ELF-1 (cell line): ENCODE data around the gene HEATR3.

Experiments
- DNase-seq: peaks from one replicate; pipeline ENCODE4 v3.0.0-alpha.2; 2016; ENCODE audit warnings: low read depth, low spot score

HEATR3 gene

DNA sequence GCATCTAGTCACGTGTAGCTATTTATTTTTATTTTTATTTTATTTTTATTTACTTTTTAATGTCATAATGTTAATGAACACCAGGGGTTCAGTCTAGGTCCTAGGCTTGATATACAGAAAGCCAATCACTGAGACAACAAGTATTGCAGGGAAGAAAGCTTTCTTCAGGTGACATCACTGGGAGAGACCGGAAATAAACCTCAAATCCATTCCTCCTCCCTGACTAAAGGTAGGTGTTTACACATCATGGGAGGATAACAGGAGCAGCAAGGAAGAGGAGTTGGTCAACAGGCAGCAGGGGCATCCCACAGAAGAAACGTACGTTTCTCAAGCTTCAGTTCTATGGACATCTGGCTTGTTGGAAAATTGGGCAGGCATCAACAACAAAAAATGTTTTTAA, 9.5 kb upstream of the HEATR3 start:
- DNase-seq = no peak

DNA sequence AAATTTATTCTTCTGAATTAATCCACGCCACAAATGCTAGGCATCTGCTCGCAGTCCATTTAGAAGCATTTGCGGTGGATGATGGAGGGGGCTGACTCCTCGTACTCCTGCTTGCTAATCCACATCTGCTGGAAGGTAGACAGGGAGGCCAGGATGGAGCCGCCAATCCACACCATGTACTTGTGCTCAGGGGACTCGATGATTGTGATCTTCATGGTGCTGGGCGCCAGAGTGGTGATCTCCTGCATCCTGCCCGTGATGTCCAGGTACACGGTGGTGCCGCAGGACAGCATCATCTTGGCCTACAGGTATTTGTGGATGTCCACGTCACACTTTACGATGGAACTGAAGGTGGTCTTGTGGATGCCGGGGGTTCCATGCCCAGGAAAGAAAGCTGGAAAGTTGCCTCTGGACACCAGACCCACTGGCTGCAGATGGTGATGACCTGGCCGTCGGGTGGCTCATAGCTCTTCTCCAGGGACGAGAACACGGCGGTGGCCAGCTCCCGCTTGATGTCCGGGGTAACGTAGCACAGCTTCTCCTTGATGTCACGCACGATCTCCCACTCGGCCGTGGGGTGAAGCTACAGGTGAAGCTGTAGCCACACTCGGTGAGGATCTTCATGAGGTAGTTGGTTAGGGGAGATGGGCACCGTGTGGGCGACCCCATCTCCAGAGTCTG, 7.5 kb upstream of the HEATR3 start:
- no peak for DNase-seq

DNA sequence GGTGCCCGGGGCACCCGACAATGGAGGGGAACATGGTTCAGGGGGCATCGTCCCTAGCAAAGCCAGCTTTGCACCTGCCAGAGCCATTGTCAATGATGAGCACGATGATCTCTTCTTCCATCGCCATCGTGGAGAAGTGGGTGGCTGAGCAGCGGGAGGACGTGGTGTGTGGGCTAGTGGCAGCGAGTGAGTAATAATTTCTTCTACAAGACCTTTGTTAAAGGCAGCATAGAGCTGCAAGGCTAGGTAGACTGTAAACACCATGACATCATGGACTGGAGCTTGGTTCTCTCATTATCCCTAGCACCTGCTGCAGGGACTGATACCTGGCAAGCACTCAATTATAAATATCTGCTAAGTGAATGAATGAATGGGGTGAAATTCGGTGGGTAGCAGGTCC, 6.7 kb upstream of the HEATR3 start:
- DNase-seq = no peak

DNA sequence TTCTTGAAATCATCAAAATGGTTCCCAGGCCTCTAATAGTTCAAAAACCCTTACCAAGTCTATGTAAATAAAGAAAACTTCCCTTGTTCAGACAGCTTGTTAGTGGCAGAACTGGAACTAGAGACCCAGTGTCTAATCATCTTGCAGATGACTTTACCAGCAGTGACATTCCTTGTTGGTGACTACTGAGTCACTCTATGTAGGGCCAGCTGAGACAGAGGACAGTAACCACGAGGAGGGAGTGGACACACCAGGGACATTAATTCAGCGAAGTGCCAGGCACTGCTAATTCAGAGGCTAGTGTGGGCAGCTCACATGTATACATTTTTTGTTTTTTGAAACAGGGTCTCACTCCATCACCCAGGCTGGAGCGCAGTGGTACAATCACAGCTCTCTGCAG, 6.1 kb upstream of the HEATR3 start:
- no peak for DNase-seq

DNA sequence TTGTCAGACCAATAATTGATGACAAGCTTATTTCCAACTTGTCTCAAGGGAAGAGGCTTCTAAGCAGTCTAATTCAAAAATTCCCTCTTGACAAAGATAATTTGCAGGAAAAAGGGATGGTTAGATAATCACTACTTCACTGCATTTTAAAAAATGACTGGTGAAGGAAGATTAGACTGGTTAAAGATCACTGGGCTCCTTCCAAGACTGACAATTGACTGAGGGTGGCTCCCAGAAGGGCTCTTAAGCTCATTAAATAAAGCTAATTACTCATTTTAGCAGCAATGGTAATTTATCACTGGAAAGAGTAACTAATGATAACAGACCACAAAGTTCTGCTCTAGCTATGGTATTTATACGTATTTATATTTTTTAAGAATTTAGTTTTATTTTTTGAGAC, 4.4 kb upstream of the HEATR3 start:
- DNase-seq = no peak

DNA sequence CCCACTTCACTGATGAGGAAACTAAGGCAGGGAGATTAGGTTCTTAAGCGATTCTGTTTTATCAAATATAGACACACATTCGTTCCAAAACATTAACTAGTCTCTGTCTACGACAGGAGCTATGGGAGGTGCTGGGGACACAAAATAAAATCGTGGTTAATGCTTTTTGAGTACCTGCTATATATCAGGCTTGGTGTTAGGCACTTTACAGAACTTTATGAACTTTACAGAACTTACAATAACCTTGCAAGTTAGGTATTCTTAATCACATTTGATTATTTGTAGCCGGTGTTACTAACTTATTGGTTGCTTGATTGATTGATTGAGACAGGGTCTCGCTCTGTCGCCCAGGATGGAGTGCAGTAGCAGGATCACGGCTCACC, 538 bp upstream of the HEATR3 start:
- DNase-seq = no peak

DNA sequence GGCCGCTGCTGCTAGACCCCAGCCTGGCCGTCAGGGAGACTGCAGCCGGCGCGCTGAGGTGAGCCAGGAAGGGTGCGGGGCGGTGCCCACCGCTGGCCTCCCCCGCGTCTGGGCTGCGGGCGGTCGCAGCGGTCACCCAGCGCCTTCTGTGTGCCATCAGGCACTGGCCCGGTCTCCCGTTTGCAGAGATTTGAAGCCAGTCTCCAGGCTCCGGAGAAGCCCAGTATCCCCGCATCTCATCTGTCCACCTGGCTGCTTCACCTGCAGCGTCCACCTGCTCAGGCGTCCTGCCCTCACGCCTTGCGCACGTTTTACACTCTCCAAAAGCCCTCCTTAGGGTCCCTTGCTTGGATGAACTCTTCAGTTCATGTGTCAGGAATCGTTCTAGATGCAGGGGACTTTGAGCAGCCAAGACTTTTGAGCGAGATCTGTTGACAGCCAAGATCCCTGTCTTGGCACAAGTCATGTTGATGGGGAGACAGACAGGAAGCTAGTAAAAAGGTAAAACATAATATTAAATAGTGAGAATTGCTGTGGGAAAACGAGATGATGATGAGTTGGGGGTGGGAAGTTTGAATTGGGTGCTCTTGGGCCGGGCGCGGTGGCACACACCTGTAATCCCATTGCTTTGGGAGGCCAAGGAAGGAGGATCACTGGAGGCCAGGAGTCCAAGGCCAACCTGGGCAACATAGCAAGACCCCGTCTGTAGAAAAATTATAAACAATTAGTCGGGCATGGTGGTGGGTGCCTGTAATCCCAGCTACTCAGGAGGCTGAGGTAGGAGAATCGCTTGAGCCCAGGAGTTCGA, 916 bp downstream of the HEATR3 start:
- DNase-seq = no peak

- DNase-seq = peak; percentile 42
Measured at GRCh38 chr16:50067290-50067853, 1.6 kb downstream of the HEATR3 start.

DNA sequence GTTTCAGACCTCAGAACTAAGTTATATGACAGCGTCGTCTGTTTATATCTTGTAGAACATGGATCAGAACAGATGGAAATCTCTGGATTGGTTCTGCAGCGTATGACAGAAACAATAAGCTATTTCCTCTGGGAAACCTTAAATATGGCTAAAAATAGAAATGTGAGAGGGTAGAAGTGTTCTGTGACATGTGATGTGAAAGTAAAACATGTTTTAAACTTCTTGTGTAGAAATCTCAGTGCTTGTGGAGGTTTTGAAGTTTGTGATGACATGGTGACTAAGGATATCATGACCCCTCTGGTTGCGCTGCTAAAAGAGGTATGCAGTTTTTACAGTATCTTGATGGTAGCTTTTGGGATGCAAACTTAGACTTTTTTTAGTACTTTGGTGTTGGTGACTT, 2.8 kb downstream of the HEATR3 start:
- DNase-seq = no peak

DNA sequence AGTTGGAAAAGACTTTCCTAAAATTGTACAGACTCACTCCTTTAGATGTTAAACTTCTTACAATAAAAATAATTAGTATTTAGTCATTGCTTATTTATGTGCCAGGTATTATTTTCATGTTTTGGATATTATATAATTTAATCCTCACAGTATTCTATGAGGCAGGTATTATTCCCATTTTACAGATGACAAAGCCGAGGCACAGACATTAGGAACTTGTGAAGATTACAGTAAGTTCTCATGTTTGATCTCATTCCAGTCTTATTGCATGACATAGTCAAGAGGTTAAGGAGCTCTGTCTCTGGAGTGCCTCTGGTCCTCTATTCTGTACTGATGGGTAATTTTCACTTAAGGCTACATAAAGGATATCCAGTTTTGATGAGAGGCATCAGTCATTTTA, 3.3 kb downstream of the HEATR3 start:
- no peak for DNase-seq

- DNase-seq = no peak
Measured at GRCh38 chr16:50071075-50071671, 5.4 kb downstream of the HEATR3 start.

- no peak for DNase-seq
Measured at GRCh38 chr16:50072730-50073129, 7.0 kb downstream of the HEATR3 start.

- no peak for DNase-seq
Measured at GRCh38 chr16:50079397-50080140, 13.8 kb downstream of the HEATR3 start.

DNA sequence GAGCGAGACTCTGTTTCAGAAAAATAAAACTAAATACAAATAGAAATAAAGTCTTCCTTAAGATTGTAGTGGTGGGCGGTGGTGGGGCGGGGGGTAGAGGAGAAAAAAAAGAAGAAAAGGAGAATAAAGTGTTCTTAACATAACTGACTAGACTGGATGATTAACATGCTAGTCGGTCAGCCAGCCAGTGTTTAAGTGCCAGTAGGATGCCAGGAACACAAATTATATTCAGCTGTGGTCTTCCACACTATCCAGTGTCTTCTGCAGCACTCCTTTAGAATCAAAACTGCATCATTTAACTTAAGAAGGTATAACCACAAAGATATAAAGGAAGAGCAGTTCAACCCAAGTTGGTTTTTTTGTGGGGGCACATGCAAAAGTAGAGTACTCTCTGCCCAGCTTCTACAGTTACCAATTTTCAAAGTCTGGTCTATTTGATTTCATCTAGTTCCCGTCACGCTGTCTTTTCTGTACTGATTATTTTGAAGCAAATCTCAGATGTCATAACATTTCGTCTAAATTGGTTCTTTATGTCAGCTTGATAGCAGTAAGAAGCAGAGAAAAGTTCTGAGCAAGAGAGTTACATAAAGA, 15.8 kb downstream of the HEATR3 start:
- no peak for DNase-seq

GRCh38 chr16:50083996-50084395, 18.2 kb downstream of the HEATR3 start:
- no peak for DNase-seq

DNA sequence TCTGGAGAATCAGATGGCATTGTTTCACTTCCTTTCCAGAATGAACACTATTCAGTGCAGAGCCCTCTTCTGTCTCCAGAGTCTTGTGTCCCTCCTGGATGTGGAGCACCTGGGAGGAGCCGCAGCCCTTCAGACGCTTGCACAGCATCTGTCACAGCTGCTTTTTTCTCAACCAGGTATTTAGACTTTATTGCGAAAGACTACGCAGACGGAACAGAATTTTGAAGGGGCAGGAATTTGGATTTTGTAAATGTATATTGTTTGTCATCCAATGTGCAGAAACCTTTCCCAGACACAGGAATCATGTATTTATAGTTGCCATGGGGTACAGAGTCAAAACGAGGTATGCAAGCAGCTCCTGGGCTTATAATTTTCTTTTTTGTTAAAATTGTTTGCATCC, 20.4 kb downstream of the HEATR3 start:
- DNase-seq = no peak

GRCh38 chr16:50088302-50088701, 22.5 kb downstream of the HEATR3 start:
- DNase-seq = no peak

DNA sequence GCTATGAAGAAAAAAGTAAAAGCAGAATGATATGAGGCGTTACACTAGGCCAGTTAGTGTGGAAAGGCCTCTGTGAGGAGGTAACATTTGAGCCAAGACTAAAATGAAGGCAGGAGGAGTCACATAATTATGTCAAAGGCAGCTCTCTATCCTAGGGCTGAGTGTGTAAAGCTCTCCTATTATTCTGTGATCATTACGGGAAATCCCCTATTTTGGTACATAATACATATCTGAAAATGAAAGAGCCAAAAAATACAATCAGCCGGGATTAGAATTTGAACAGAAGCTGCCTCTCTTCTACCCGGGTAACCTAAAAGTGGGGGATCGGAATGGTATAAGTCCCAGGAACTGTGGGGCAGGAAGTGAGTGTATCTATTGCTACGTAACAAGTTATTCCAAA, 27.1 kb downstream of the HEATR3 start:
- no peak for DNase-seq

DNA sequence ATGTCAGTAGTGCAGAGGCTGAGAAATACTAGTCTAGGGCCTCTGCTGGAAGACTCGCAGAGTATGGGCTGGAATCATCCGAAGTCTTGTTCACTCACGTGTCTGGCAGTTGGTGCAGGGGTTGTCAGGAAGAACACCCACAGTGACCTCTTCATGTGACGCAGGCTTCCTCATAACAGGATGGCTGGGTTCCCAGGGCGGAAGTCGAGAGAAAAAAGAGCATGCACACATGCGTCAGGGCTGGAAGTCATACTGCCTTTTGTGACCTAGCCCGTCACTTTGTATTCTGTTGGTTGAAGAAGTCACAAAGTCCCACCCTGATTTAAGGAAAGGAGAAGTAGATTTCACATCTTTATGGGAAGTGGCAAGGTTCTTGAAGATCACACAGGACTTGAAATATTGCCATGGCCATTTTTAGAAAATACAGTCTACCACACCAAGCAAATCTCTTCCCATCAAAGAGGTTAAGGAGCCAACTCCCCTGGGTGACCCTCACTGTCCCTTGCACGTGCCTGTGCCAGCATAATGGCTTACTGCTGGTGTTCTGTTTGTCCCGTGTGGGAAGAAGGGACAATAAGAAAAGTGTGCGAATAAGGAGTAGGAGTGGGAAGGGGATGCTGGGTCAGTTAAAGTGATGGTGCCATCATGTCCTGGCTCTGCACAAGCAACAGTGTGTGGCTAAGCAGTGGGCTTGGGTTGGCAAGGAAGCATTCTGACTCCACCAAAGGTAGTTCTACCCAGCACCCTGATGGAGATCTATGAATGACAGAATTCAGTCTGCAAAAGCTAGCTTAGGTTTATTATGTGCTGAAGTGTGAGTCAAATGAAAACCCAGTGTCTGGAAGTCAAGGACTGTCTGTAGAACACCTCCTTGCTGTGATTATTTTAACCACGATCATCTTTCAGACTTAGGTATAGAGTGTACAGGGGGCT, 28.1 kb downstream of the HEATR3 start:
- no peak for DNase-seq

DNA sequence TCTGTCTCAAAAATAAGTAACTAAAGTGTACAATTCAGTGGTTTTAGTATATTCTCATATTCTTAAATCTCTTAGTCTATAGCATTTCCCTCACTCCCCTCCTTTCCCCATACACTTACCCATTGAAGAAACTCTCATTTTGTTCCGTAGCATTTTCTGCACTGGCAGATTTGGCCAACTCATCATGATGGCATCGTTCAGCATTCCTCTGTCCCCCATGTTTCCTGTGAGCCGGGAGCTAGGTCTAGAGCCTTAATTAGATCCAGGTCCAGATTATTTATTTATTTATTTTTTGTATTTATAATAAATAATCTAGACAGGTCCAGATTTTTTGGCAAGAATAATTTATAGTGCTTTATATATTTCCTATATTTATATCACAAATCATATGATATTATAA, 31.0 kb downstream of the HEATR3 start:
- no peak for DNase-seq
